Panc1 (cell line): ENCODE data around the gene ANTXR2. TPM values are rescaled to one million over a fixed set of nuclear protein-coding genes. Genes with fewer than 3 reads are reported as not detected.

ENCODE experiments used
- ATAC-seq: fragments of 200-7000 bp; cut with Tn5 transposase; 2 replicates; pipeline ENCODE4 v1.9.1; 2020; ENCODE audit warnings: mild to moderate bottlenecking, moderate library complexity
- BruUV-seq: library from RNA; stranded (reverse); fragments of 400-500 nt; replicated peaks from 2 replicates; lab custom pipeline; 2021; lab: Mats Ljungman, UMichigan
- CTCF ChIA-PET: fragments of 300-600 bp; sonication (Branson Sonifier 250); formaldehyde crosslinking; loops from one replicate; lab custom pipeline; 2022; ENCODE audit warnings: antibody characterized with exemption; lab: Charles Lee
- POLR2A ChIA-PET: fragments of 300-600 bp; sonication (Branson Sonifier 250); formaldehyde crosslinking; loops from one replicate; lab custom pipeline; 2022; ENCODE audit warnings: antibody characterized with exemption; lab: Charles Lee
- DNase-seq: peaks from one replicate; pipeline ENCODE4 v3.0.0-alpha.2; 2010; ENCODE audit warnings: low read depth, low spot score
- H3K27ac ChIP-seq: 2 replicates; pipeline ENCODE4 v1.5.1; 2011; ENCODE audit warnings: mild to moderate bottlenecking, low read length, inconsistent platforms
- H3K27me3 ChIP-seq: fragments of 200-500 bp; sonication (Bioruptor generic); 2 replicates; pipeline ENCODE4 v1.6.0; 2014; ENCODE audit warnings: low read length, inconsistent platforms; ENCODE audit not compliant: control insufficient read depth, insufficient read depth
- H3K36me3 ChIP-seq: fragments of 200-500 bp; sonication (Bioruptor generic); 2 replicates; pipeline ENCODE4 v1.5.1; 2014; ENCODE audit warnings: inconsistent platforms, mild to moderate bottlenecking, low read length, moderate library complexity; ENCODE audit not compliant: control insufficient read depth, insufficient read depth
- H3K4me1 ChIP-seq: 2 replicates; pipeline ENCODE4 v1.5.1; 2011; ENCODE audit warnings: inconsistent platforms, mild to moderate bottlenecking, low read length, moderate library complexity; ENCODE audit not compliant: control insufficient read depth, insufficient read depth
- H3K4me3 ChIP-seq, 2 experiments: 2 replicates each; pipeline ENCODE4 v1.5.1; 2011 to 2012; ENCODE audit warnings: low read depth in 2 of 2, low read length in 2 of 2, mild to moderate bottlenecking in 2 of 2, inconsistent platforms in 1 of 2, moderate library complexity in 1 of 2
- H3K9me3 ChIP-seq: fragments of 200-500 bp; sonication (Bioruptor generic); 2 replicates; pipeline ENCODE4 v1.5.1; 2014; ENCODE audit warnings: low read depth, mild to moderate bottlenecking, inconsistent platforms, low read length, moderate library complexity; ENCODE audit not compliant: control insufficient read depth, insufficient read depth
- POLR2AphosphoS5 ChIP-seq: IDR thresholded peaks from 2 replicates; pipeline ENCODE4 v1.6.1; 2012; ENCODE audit warnings: mild to moderate bottlenecking, low read depth, low read length, moderate library complexity
- SIN3A ChIP-seq: IDR thresholded peaks from 2 replicates; pipeline ENCODE4 v1.6.1; 2012; ENCODE audit warnings: low read depth, mild to moderate bottlenecking, low read length, moderate library complexity, borderline replicate concordance; ENCODE audit not compliant: insufficient read depth
- TCF7L2 ChIP-seq: IDR thresholded peaks from 2 replicates; pipeline ENCODE4 v1.6.1; 2011; ENCODE audit warnings: mild to moderate bottlenecking, low read depth, low read length, inconsistent platforms
- in situ Hi-C: cut with HindIII; loops from 2 replicates; pipeline ENCODE4 v1.10.0; 2016; ENCODE audit warnings: low sequenced_read_pairs, low pct_unique_long_range_greater_than_20kb
- intact Hi-C: fragments of 100-400 bp; cut with micrococcal nuclease; formaldehyde crosslinking; loops from one replicate; pipeline ENCODE4 v1.10.0; 2022; ENCODE audit not compliant: unreplicated experiment
- total RNA-seq: library from RNA; stranded (reverse); gene quantifications from one replicate; pipeline ENCODE4 v1.2.1, GENCODE V29; 2021; ENCODE audit not compliant: unreplicated experiment
- TF ChIP-seq, protein P1 (sequence below): fragments of 450-650 bp; IDR thresholded peaks from 2 replicates; pipeline ENCODE4 v1.5.1; 2017; ENCODE audit warnings: mild to moderate bottlenecking
- TF ChIP-seq, protein P2 (sequence below), 2 experiments: IDR thresholded peaks; 2 replicates each; pipeline ENCODE4 v1.6.1; 2011 to 2012; ENCODE audit warnings: low read depth in 2 of 2, control low read depth in 1 of 2, low read length in 1 of 2, mild to moderate bottlenecking in 1 of 2, moderate library complexity in 1 of 2; ENCODE audit not compliant: insufficient read depth in 1 of 2

ANTXR2 gene
- total RNA-seq, 1 experiment from 2014 or later = 27.8 TPM

DNA sequence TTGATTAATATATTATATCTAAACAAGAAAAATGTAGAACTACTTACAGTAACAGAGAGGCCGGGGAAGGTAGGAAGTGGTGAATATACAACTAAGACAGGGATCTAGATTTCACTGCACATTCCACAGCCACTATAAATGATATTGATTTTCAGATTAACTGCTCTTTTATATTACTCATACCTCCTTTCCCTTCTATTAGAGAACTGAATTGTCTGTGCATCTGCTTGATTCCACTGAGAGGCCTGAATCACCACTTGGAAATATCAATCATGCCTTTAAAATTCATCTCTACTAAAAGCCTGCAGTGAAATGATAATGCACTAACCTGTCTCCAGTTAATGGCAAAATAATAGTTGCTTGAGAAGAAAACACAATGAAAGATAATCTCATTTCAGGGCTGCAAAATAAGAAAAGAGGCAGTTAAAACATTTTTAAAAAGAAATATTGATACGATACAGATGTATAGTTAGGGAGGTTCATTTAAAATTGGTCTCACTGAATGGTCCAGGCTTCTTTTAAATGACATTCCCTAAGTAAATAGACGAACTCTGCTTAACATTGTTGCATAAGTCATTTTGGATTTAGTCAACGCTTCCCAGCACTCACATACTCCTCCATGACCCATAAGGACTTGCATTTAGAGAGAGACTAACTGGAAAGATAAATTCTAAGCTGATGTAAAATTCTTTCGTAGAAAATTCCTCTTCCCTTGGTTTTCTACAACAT is 3.8 kb downstream of the ANTXR2 start:
- Histone ChIP-seq H3K27me3 (no peaks in the 10 kb centered on the region), H3K27ac (peak overlapping the region; percentile 74; the same call in 1 of the 2 replicates), H3K4me1 (peaks cover 28% of the 10 kb centered on the region), H3K4me3 (peak overlapping the region; percentile 85 to 93; a peak in 2 of 4 replicates), H3K9me3 (no peaks in the 10 kb centered on the region), H3K36me3 (peaks cover 21% of the 10 kb centered on the region)
- ATAC-seq = no peak
- BruUV-seq = no TSS peak
- intact Hi-C loops (no loop called here), in situ Hi-C loops (no loop called here)
- CTCF ChIA-PET = no interaction called here
- no peak for DNase-seq
- TF ChIP-seq, protein P1, sequence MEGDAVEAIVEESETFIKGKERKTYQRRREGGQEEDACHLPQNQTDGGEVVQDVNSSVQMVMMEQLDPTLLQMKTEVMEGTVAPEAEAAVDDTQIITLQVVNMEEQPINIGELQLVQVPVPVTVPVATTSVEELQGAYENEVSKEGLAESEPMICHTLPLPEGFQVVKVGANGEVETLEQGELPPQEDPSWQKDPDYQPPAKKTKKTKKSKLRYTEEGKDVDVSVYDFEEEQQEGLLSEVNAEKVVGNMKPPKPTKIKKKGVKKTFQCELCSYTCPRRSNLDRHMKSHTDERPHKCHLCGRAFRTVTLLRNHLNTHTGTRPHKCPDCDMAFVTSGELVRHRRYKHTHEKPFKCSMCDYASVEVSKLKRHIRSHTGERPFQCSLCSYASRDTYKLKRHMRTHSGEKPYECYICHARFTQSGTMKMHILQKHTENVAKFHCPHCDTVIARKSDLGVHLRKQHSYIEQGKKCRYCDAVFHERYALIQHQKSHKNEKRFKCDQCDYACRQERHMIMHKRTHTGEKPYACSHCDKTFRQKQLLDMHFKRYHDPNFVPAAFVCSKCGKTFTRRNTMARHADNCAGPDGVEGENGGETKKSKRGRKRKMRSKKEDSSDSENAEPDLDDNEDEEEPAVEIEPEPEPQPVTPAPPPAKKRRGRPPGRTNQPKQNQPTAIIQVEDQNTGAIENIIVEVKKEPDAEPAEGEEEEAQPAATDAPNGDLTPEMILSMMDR = no peak
- TF ChIP-seq TCF7L2 (no peak), POLR2AphosphoS5 (no peak), SIN3A (no peak)
- TF ChIP-seq, protein P2, sequence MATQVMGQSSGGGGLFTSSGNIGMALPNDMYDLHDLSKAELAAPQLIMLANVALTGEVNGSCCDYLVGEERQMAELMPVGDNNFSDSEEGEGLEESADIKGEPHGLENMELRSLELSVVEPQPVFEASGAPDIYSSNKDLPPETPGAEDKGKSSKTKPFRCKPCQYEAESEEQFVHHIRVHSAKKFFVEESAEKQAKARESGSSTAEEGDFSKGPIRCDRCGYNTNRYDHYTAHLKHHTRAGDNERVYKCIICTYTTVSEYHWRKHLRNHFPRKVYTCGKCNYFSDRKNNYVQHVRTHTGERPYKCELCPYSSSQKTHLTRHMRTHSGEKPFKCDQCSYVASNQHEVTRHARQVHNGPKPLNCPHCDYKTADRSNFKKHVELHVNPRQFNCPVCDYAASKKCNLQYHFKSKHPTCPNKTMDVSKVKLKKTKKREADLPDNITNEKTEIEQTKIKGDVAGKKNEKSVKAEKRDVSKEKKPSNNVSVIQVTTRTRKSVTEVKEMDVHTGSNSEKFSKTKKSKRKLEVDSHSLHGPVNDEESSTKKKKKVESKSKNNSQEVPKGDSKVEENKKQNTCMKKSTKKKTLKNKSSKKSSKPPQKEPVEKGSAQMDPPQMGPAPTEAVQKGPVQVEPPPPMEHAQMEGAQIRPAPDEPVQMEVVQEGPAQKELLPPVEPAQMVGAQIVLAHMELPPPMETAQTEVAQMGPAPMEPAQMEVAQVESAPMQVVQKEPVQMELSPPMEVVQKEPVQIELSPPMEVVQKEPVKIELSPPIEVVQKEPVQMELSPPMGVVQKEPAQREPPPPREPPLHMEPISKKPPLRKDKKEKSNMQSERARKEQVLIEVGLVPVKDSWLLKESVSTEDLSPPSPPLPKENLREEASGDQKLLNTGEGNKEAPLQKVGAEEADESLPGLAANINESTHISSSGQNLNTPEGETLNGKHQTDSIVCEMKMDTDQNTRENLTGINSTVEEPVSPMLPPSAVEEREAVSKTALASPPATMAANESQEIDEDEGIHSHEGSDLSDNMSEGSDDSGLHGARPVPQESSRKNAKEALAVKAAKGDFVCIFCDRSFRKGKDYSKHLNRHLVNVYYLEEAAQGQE (IDR thresholded peaks at IDR 0.05; ENCODE audit: insufficient read depth in 1 of 2, low read depth in 2 of 2, low read length in 1 of 2) = no peak
- POLR2A ChIA-PET = no interaction called here

DNA sequence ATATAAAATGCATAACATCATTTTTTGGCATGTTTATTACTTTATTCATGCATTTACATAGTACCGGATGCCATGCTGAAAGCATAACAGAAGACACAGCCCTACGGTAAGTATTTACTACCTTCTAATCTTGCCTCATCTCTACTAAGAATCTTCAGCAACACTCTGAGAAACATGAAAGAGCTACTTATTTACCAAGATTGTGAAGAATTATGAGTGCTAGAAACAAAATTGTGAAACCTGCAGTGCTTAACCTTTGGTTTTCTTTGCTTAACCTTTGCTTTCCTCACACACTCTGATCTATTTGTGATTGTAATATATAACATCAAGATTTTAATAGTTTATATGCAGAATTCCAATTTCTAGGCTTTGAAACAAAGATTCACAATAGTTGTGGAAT is 7.4 kb downstream of the ANTXR2 start:
- BruUV-seq = no TSS peak
- H3K27me3 ChIP-seq = no peaks in the 10 kb centered on the region
- peaks cover 15% of the 10 kb centered on the region for H3K4me1 ChIP-seq
- in situ Hi-C loops = no loop called here
- ChIA-PET POLR2A (interaction anchor here (0.7 kb wide), 1 partner anchor 194 kb away, joined by 3 read pairs; no protein-coding TSS in a partner anchor), CTCF (no interaction called here)
- no peaks in the 10 kb centered on the region for H3K9me3 ChIP-seq
- no peak for DNase-seq
- intact Hi-C loops = no loop called here
- TF ChIP-seq TCF7L2 (no peak), POLR2AphosphoS5 (no peak), SIN3A (no peak)
- TF ChIP-seq, protein P2 (IDR thresholded peaks at IDR 0.05; ENCODE audit: insufficient read depth in 1 of 2, low read depth in 2 of 2, low read length in 1 of 2) = no peak
- TF ChIP-seq, protein P1 = no peak
- ATAC-seq = no peak
- H3K27ac ChIP-seq = no peak overlapping the region
- H3K36me3 ChIP-seq = peaks cover 19% of the 10 kb centered on the region; the same call in 1 of the 2 replicates
- no peak overlapping the region for H3K4me3 ChIP-seq
